ENCODE results near the gene LDB2.

GRCh38 chr4:16717266-16717970 is 181.0 kb downstream of the LDB2 start:
- TF ChIP-seq POLR2A (IDR thresholded peaks at IDR 0.05; ENCODE audit: low read depth, low read length) (no peak), TAF1 (IDR thresholded peaks at IDR 0.05; ENCODE audit: borderline replicate concordance, low read depth, low read length) (no peak), POLR2AphosphoS5 (IDR thresholded peaks at IDR 0.05; ENCODE audit: low read depth, low read length) (no peak)
